GM23338 (cell line): Measurements from ENCODE around the gene EIF2S3B. TPM values are rescaled to one million over a fixed set of nuclear protein-coding genes. Genes with fewer than 3 reads are reported as not detected.

ENCODE experiments used
- ATAC-seq: fragments of 200-7000 bp; cut with Tn5 transposase; 3 replicates; pipeline ENCODE4 v1.9.1; 2020
- DNase-seq: peaks from one replicate; pipeline ENCODE4 v3.0.0-alpha.2; 2015; ENCODE audit warnings: low spot score
- H2AFZ ChIP-seq: fragments of 200-600 bp; sonication (generic); 2 replicates; pipeline ENCODE4 v1.8.0; 2016; ENCODE audit warnings: antibody characterized with exemption, mild to moderate bottlenecking, moderate library complexity
- H3F3A ChIP-seq: fragments of 200-600 bp; sonication (generic); replicated peaks from 2 replicates; pipeline ENCODE4 v1.8.0; 2017; ENCODE audit warnings: antibody characterized with exemption, mixed run types, low read depth
- H3K27ac ChIP-seq: fragments of 200-600 bp; sonication (generic); 2 replicates; pipeline ENCODE4 v1.6.1; 2016; ENCODE audit warnings: low read depth
- H3K27me3 ChIP-seq: fragments of 200-600 bp; sonication (generic); 2 replicates; pipeline ENCODE4 v1.8.0; 2016; ENCODE audit warnings: mild to moderate bottlenecking, mixed run types, moderate library complexity; ENCODE audit not compliant: insufficient read depth
- H3K36me3 ChIP-seq: fragments of 200-600 bp; sonication (generic); 2 replicates; pipeline ENCODE4 v1.8.0; 2016; ENCODE audit warnings: mild to moderate bottlenecking; ENCODE audit not compliant: insufficient read depth
- H3K4me1 ChIP-seq: fragments of 200-600 bp; sonication (generic); 2 replicates; pipeline ENCODE4 v1.8.0; 2016; ENCODE audit warnings: mild to moderate bottlenecking, moderate library complexity; ENCODE audit not compliant: insufficient read depth
- H3K4me2 ChIP-seq: fragments of 200-600 bp; sonication (generic); 2 replicates; pipeline ENCODE4 v1.7.1; 2017; ENCODE audit warnings: mixed run types
- H3K4me3 ChIP-seq: fragments of 200-600 bp; sonication (generic); 2 replicates; pipeline ENCODE4 v1.6.1; 2016; ENCODE audit warnings: mixed run types
- H3K79me2 ChIP-seq: fragments of 200-600 bp; sonication (generic); replicated peaks from 2 replicates; pipeline ENCODE4 v1.8.0; 2017; ENCODE audit warnings: mild to moderate bottlenecking; ENCODE audit not compliant: insufficient read depth
- H3K9me2 ChIP-seq: fragments of 200-600 bp; sonication (generic); 2 replicates; pipeline ENCODE4 v1.8.0; 2017; ENCODE audit not compliant: insufficient read depth
- H4K20me1 ChIP-seq: fragments of 200-600 bp; sonication (generic); replicated peaks from 2 replicates; pipeline ENCODE4 v1.8.0; 2017; ENCODE audit warnings: mild to moderate bottlenecking; ENCODE audit not compliant: insufficient read depth
- H3K27ac Mint-ChIP-seq: 2 replicates; pipeline ENCODE4 v1.8.0; 2020; ENCODE audit warnings: inconsistent platforms, mild to moderate bottlenecking, moderate library complexity, mixed read lengths
- H3K27me3 Mint-ChIP-seq: 3 replicates; pipeline ENCODE4 v1.8.0; 2022; ENCODE audit warnings: low read depth, mild to moderate bottlenecking, moderate library complexity, mixed read lengths, inconsistent platforms; ENCODE audit not compliant: insufficient read depth, poor library complexity
- H3K36me3 Mint-ChIP-seq: 3 replicates; pipeline ENCODE4 v1.8.0; 2021; ENCODE audit warnings: low read depth, mild to moderate bottlenecking, inconsistent platforms, moderate library complexity, mixed read lengths
- H3K4me1 Mint-ChIP-seq: 3 replicates; pipeline ENCODE4 v1.8.0; 2020; ENCODE audit warnings: mild to moderate bottlenecking, inconsistent platforms, mixed read lengths
- H3K4me3 Mint-ChIP-seq: 3 replicates; pipeline ENCODE4 v1.8.0; 2021; ENCODE audit warnings: moderate library complexity, mild to moderate bottlenecking, inconsistent platforms, mixed read lengths
- H3K9me3 Mint-ChIP-seq: 3 replicates; pipeline ENCODE4 v1.8.0; 2020; ENCODE audit warnings: moderate library complexity, mild to moderate bottlenecking, inconsistent platforms, mixed read lengths
- CTCF ChIP-seq, 2 experiments: fragments of 200-600 bp in 1 of 2; sonication (generic) in 1 of 2; conservative IDR thresholded peaks; 2 replicates each; pipeline versions ENCODE4 v1.5.1 to v1.6.1; 2016 to 2017; ENCODE audit warnings: antibody characterized with exemption in 2 of 2, low read depth in 2 of 2, mild to moderate bottlenecking in 2 of 2, moderate library complexity in 1 of 2
- ETS1 ChIP-seq: IDR thresholded peaks from 2 replicates; pipeline ENCODE4 v1.6.1; 2016; ENCODE audit warnings: antibody characterized with exemption
- EZH2phosphoT487 ChIP-seq: fragments of 200-600 bp; sonication (generic); IDR thresholded peaks from one replicate; pipeline ENCODE4 v1.8.1; 2018; ENCODE audit warnings: antibody characterized with exemption; ENCODE audit not compliant: unreplicated experiment
- JUNB ChIP-seq: IDR thresholded peaks from one replicate; pipeline ENCODE4 v1.6.1; 2016; ENCODE audit warnings: antibody characterized with exemption; ENCODE audit not compliant: unreplicated experiment
- NANOG ChIP-seq: IDR thresholded peaks from 2 replicates; pipeline ENCODE4 v1.6.1; 2016; ENCODE audit warnings: antibody characterized with exemption, borderline replicate concordance
- POLR2AphosphoS5 ChIP-seq: IDR thresholded peaks from 2 replicates; pipeline ENCODE4 v1.6.1; 2016; ENCODE audit warnings: antibody characterized with exemption, low read depth
- STAT1 ChIP-seq: IDR thresholded peaks from one replicate; pipeline ENCODE4 v1.6.1; 2016; ENCODE audit warnings: antibody characterized with exemption; ENCODE audit not compliant: unreplicated experiment
- ZNF114 ChIP-seq: fragments of 250-450 bp; sonication (Bioruptor Pico); IDR thresholded peaks from 2 replicates; pipeline ENCODE4 v1.5.0; 2020; ENCODE audit warnings: mild to moderate bottlenecking, moderate library complexity
- ZNF331 ChIP-seq: fragments of 250-450 bp; sonication (Bioruptor Pico); IDR thresholded peaks from 2 replicates; pipeline ENCODE4 v1.5.0; 2020; ENCODE audit warnings: low read depth, mild to moderate bottlenecking, moderate library complexity
- ZNF462 ChIP-seq: fragments of 250-450 bp; sonication (Bioruptor Pico); IDR thresholded peaks from 2 replicates; pipeline ENCODE4 v1.5.0; 2020; ENCODE audit warnings: mild to moderate bottlenecking, moderate library complexity
- long read RNA-seq: library from polyadenylated mRNA; unstranded; transcript quantifications from one replicate; pipeline ENCODE4 v2.0.0, GENCODE V29; 2020; ENCODE audit not compliant: unreplicated experiment
- polyA plus RNA-seq: library from polyadenylated mRNA; unstranded; fragments of >200 nt; fragmentation: Nextera tagmentation; extraction: Ambion mirVana; gene quantifications from 2 replicates; pipeline ENCODE4 v1.2.1, GENCODE V29; 2016
- total RNA-seq: library from RNA; depleted of rRNA; stranded (reverse); fragments of >200 nt; shearing (Covaris generic); gene quantifications from 2 replicates; pipeline ENCODE4 v1.2.3, GENCODE V29; 2014; rRNA removed

Gene EIF2S3B
- 10.8 and 16.3 TPM in 2 replicates for total RNA-seq
- 0.24 and 0.56 TPM in 2 replicates for polyA plus RNA-seq
- long read RNA-seq = 0 reads

- H3K27ac ChIP-seq = no peak within 1 kb of the TSS
- H4K20me1 ChIP-seq = no peaks in the 10 kb centered on the region
- H3K9me3 Mint-ChIP-seq = no peaks in the 10 kb centered on the region
- no peak within 1 kb of the TSS for H3K4me3 Mint-ChIP-seq
- ATAC-seq = no peak
- no peaks in the 10 kb centered on the region for H3K36me3 Mint-ChIP-seq
- no peak within 1 kb of the TSS for H2AFZ ChIP-seq
- no peak for DNase-seq
- no peaks in the 10 kb centered on the region for H3K79me2 ChIP-seq
- H3K27ac Mint-ChIP-seq = no peak within 1 kb of the TSS; the same call in 1 of the 2 replicates
- H3K4me1 ChIP-seq = no peaks in the 10 kb centered on the region
- H3F3A ChIP-seq = no peaks in the 10 kb centered on the region
- H3K27me3 Mint-ChIP-seq = no peaks in the 10 kb centered on the region
- H3K27me3 ChIP-seq = no peaks in the 10 kb centered on the region
- H3K9me2 ChIP-seq = no peaks in the 10 kb centered on the region
- no peaks in the 10 kb centered on the region for H3K4me1 Mint-ChIP-seq
- H3K4me2 ChIP-seq = no peak within 1 kb of the TSS
- no peaks in the 10 kb centered on the region for H3K36me3 ChIP-seq
- TF ChIP-seq JUNB (no peak), ZNF331 (CRISPR knock-in tag) (no peak), EZH2phosphoT487 (no peak), CTCF (conservative IDR thresholded peaks at IDR 0.05; ENCODE audit: low read depth in 2 of 2) (no peak), STAT1 (no peak), POLR2AphosphoS5 (no peak), ZNF462 (CRISPR knock-in tag) (no peak), NANOG (no peak), ETS1 (no peak), ZNF114 (CRISPR knock-in tag) (no peak)
- H3K4me3 ChIP-seq = no peak within 1 kb of the TSS
Measured at GRCh38 chr12:10505620-10506019, at the start of gene EIF2S3B. EIF2S3B (plus strand) TSS chr12:10505890; CDS start chr12:10505903, 13 bp downstream.
